A549 (cell line): ENCODE data around the gene CEP152. TPM values are rescaled to one million over a fixed set of nuclear protein-coding genes. Genes with fewer than 3 reads are reported as not detected.
A peak's percentile ranks its signal among the peaks of the same experiment; 100 is the strongest.

Experiments used
- ATAC-seq, 2 experiments: fragments of 200-7000 bp in 1 of 2; fragments of >200 bp in 1 of 2; cut with Nextera tagmentation in 1 of 2; cut with Tn5 transposase in 1 of 2; 3 replicates each; pipeline versions ENCODE4 v1.8.0 to v1.9.1; 2018 to 2020; ENCODE audit warnings: mild to moderate bottlenecking in 1 of 2, moderate library complexity in 1 of 2
- CTCF ChIA-PET: fragments of 300-600 bp; sonication (Branson Sonifier 250); formaldehyde crosslinking; extraction: SDS; loops from one replicate; lab custom pipeline; 2021; ENCODE audit warnings: antibody characterized with exemption, inconsistent platforms; lab: Yijun Ruan, JAX
- POLR2A ChIA-PET: fragments of 350-600 bp; formaldehyde crosslinking; extraction: SDS; loops from one replicate; lab custom pipeline; 2021; ENCODE audit warnings: antibody characterized with exemption, inconsistent platforms; lab: Yijun Ruan, JAX
- DNase-seq, 2 experiments: peaks; one replicate each; pipeline versions ENCODE4 v3.0.0 to v3.0.0-alpha.2; 2011 to 2016; ENCODE audit warnings: low read depth in 1 of 2, low spot score in 1 of 2
- FAIRE-seq: peaks from 2 replicates; lab custom pipeline; 2011; peaks lifted over from hg19 to GRCh38; lab: Jason Lieb, UNC
- H3K27ac ChIP-seq, 2 experiments: fragments of >200 bp; sonication (Bioruptor Twin); formaldehyde crosslinking; 3 replicates each; pipeline ENCODE4 v1.5.1; 2016 to 2017
- H3K4me1 ChIP-seq: fragments of >200 bp; sonication (Bioruptor Twin); formaldehyde crosslinking; 3 replicates; pipeline ENCODE4 v1.6.1; 2016
- H3K4me2 ChIP-seq: fragments of >200 bp; sonication (Bioruptor Twin); formaldehyde crosslinking; 3 replicates; pipeline ENCODE4 v1.6.1; 2016
- H3K4me3 ChIP-seq: fragments of >200 bp; sonication (Bioruptor Twin); formaldehyde crosslinking; 3 replicates; pipeline ENCODE4 v1.5.1; 2016
- H3K9me3 ChIP-seq: fragments of >200 bp; sonication (Bioruptor Twin); formaldehyde crosslinking; 3 replicates; pipeline ENCODE4 v1.6.1; 2016
- BHLHE40 ChIP-seq: IDR thresholded peaks from 2 replicates; pipeline ENCODE4 v1.6.1; 2012; ENCODE audit warnings: low read depth, low read length, inconsistent platforms
- CHD2 ChIP-seq: fragments of 150-350 bp; IDR thresholded peaks from 2 replicates; pipeline ENCODE4 v1.6.1; 2014; ENCODE audit warnings: low read length; ENCODE audit not compliant: partially characterized antibody
- E2F6 ChIP-seq: IDR thresholded peaks from 2 replicates; pipeline ENCODE4 v1.6.1; 2012; ENCODE audit warnings: low read depth, borderline replicate concordance
- EP300 ChIP-seq, 2 experiments: fragments of >200 bp; sonication (Bioruptor Twin); formaldehyde crosslinking; IDR thresholded peaks; 2 replicates in 1 of 2; 3 replicates in 1 of 2; pipeline ENCODE4 v1.6.1; 2016 to 2017
- ESRRA ChIP-seq: fragments of 150-350 bp; IDR thresholded peaks from 2 replicates; pipeline ENCODE4 v1.6.1; 2014; ENCODE audit warnings: mild to moderate bottlenecking, low read length, borderline replicate concordance
- FOSB ChIP-seq: fragments of 250-450 bp; sonication (Bioruptor Pico); IDR thresholded peaks from 2 replicates; pipeline ENCODE4 v1.5.0; 2020; ENCODE audit warnings: mild to moderate bottlenecking, moderate library complexity
- HOXB5 ChIP-seq: fragments of 250-450 bp; sonication (Bioruptor Pico); IDR thresholded peaks from 2 replicates; pipeline ENCODE4 v1.5.0; 2020; ENCODE audit warnings: mild to moderate bottlenecking, moderate library complexity
- JUN ChIP-seq, 2 experiments: fragments of >200 bp; sonication (Bioruptor Twin); formaldehyde crosslinking; IDR thresholded peaks; 2 replicates in 1 of 2; 3 replicates in 1 of 2; pipeline ENCODE4 v1.6.1; 2016 to 2017
- MAFK ChIP-seq: fragments of 450-650 bp; IDR thresholded peaks from 2 replicates; pipeline ENCODE4 v1.6.1; 2014; ENCODE audit not compliant: partially characterized antibody
- MYC ChIP-seq: IDR thresholded peaks from 2 replicates; pipeline ENCODE4 v1.6.1; 2012; ENCODE audit warnings: mild to moderate bottlenecking, inconsistent platforms, low read length, improper control_type of control experiment, borderline replicate concordance
- NPAS2 ChIP-seq: fragments of 250-450 bp; sonication (Bioruptor Pico); IDR thresholded peaks from 2 replicates; pipeline ENCODE4 v1.8.0; 2022; ENCODE audit warnings: mild to moderate bottlenecking, moderate library complexity, borderline replicate concordance
- POLR2AphosphoS2 ChIP-seq: conservative IDR thresholded peaks from 2 replicates; pipeline ENCODE4 v1.6.1; 2012; ENCODE audit warnings: low read length, improper control_type of control experiment, inconsistent platforms
- RAD21 ChIP-seq, 2 experiments: fragments of >200 bp in 1 of 2; sonication (Bioruptor Twin) in 1 of 2; formaldehyde crosslinking in 1 of 2; IDR thresholded peaks in 1 of 2; conservative IDR thresholded peaks in 1 of 2; 2 replicates in 1 of 2; 3 replicates in 1 of 2; pipeline ENCODE4 v1.6.1; 2012 to 2018; ENCODE audit warnings: inconsistent platforms in 1 of 2
- RARB ChIP-seq: fragments of 250-450 bp; sonication (Bioruptor Pico); IDR thresholded peaks from 2 replicates; pipeline ENCODE4 v1.8.0; 2021; ENCODE audit warnings: mild to moderate bottlenecking, moderate library complexity
- RCOR1 ChIP-seq: fragments of 150-350 bp; IDR thresholded peaks from 2 replicates; pipeline ENCODE4 v1.6.1; 2014; ENCODE audit warnings: antibody characterized with exemption, low read length, low read depth
- RFX5 ChIP-seq: fragments of 450-650 bp; IDR thresholded peaks from 2 replicates; pipeline ENCODE4 v1.7.1; 2014; ENCODE audit warnings: antibody characterized with exemption, mild to moderate bottlenecking, moderate library complexity
- SREBF2 ChIP-seq: fragments of 450-650 bp; IDR thresholded peaks from 2 replicates; pipeline ENCODE4 v1.6.1; 2014; ENCODE audit warnings: mild to moderate bottlenecking, moderate library complexity
- ZSCAN20 ChIP-seq: fragments of 250-450 bp; sonication (Bioruptor Pico); IDR thresholded peaks from 2 replicates; pipeline ENCODE4 v1.8.0; 2022; ENCODE audit warnings: mild to moderate bottlenecking, moderate library complexity
- WGBS: methylation state at CpG from one replicate; pipeline ENCODE4 v1.1.6; 2017; ENCODE audit errors: missing lambda C conversion rate; 5-methylcytosine and 5-hydroxymethylcytosine counted together
- polyA plus RNA-seq, 4 experiments: library from polyadenylated mRNA; depleted of rRNA in 3 of 4; stranded (reverse); fragments of >200 nt; fragmentation: RNase III in 1 of 4; extraction: RNeasy Plus Mini Kit Qiagen cat#74134 plus additional on column Dnase treatment in 1 of 4; gene quantifications; 2 replicates in 3 of 4; 3 replicates in 1 of 4; pipeline ENCODE4 v1.2.3, GENCODE V29; 2011 to 2017
- TF ChIP-seq, protein P1 (sequence below): fragments of 450-650 bp; IDR thresholded peaks from 2 replicates; pipeline ENCODE4 v1.6.1; 2014; ENCODE audit warnings: antibody characterized with exemption
- TF ChIP-seq, protein P2 (sequence below): fragments of 250-450 bp; sonication (Bioruptor Pico); IDR thresholded peaks from 2 replicates; pipeline ENCODE4 v1.5.0; 2021; ENCODE audit warnings: mild to moderate bottlenecking, moderate library complexity, borderline replicate concordance
- TF ChIP-seq, protein P3 (sequence below): fragments of 250-450 bp; sonication (Bioruptor Pico); IDR thresholded peaks from 2 replicates; pipeline ENCODE4 v1.5.0; 2020; ENCODE audit warnings: low read depth, mild to moderate bottlenecking, moderate library complexity
- TF ChIP-seq, protein P4 (sequence below): fragments of 150-350 bp; IDR thresholded peaks from 2 replicates; pipeline ENCODE4 v1.6.1; 2014; ENCODE audit warnings: low read depth, mild to moderate bottlenecking, low read length

Gene CEP152
- polyA plus RNA-seq, 2 of the 4 experiments (the other 2 are of a cell fraction) = 3.9 to 4.3 TPM

GRCh38 chr15:48717458-48717857 is 93.4 kb downstream of the CEP152 start:
- TF ChIP-seq RAD21 (conservative IDR thresholded peaks at IDR 0.05 in 1 of 2, IDR thresholded peaks at IDR 0.05 in 1 of 2) = peak in 1 of 2 experiments; percentile 12; a peak in 1 of 5 replicates
- TF ChIP-seq ZSCAN20 (CRISPR knock-in tag) = no peak
- ChIA-PET POLR2A (no interaction called here), CTCF (no interaction called here)
- 91% methylated on average over 4 of the region's 4 CpGs for WGBS
- DNase-seq = no peak
- no peak for ATAC-seq
- Histone ChIP-seq H3K4me3 (no peak overlapping the region), H3K27ac (no peak overlapping the region), H3K4me1 (peaks cover under 1% of the 10 kb centered on the region; the same call in 2 of the 3 replicates), H3K4me2 (no peak overlapping the region), H3K9me3 (peaks cover 14% of the 10 kb centered on the region; the same call in 2 of the 3 replicates)
- FAIRE-seq = no peak

- FAIRE-seq (no peak), ATAC-seq (no peak), DNase-seq (no peak)
- H3K4me1 ChIP-seq = no peaks in the 10 kb centered on the region
- POLR2A ChIA-PET = no interaction called here
- WGBS = 75% methylated on average over 3 of the region's 3 CpGs
- no peak overlapping the region for H3K4me2 ChIP-seq
- no peak overlapping the region for H3K4me3 ChIP-seq
- no peak for TF ChIP-seq RCOR1
- no peak for TF ChIP-seq RFX5
- TF ChIP-seq MYC = no peak
- CTCF ChIA-PET = no interaction called here
- H3K27ac ChIP-seq = no peak overlapping the region
- peaks cover 14% of the 10 kb centered on the region; the same call in 2 of the 3 replicates for H3K9me3 ChIP-seq
Observed at GRCh38 chr15:48712546-48712945, 98.3 kb downstream of the CEP152 start.

DNA sequence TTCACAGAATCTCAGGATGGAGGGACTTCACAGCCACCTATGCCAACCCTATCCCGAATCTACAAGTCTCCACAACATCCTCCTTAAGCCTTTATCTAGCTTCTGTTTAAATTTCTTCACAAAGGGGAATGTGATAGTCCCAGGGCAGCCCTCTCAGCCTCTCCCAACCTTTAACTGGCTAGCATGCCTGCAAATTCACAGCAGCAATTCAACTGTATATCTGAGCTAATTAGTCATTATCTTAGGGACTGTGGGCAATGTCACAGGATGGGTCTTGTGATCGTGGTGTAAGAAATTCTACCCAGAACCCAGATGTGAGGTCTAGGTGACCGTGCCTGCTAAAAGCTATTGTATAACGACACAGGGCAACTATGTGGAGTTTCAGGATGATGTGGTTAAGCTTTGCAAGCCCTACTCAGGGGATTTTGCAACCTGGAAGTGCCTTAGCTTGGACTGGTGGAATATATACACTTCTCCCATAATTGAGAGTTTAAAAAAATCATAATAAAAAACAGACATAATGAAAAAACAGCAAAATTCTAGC is 99.8 kb downstream of the CEP152 start:
- FAIRE-seq (no peak), DNase-seq (no peak)
- no peak overlapping the region for H3K4me3 ChIP-seq
- H3K4me2 ChIP-seq = no peak overlapping the region
- no peak for TF ChIP-seq HOXB5
- no peak for TF ChIP-seq ESRRA
- no peak for TF ChIP-seq NPAS2
- TF ChIP-seq E2F6 = no peak
- TF ChIP-seq, protein P1, sequence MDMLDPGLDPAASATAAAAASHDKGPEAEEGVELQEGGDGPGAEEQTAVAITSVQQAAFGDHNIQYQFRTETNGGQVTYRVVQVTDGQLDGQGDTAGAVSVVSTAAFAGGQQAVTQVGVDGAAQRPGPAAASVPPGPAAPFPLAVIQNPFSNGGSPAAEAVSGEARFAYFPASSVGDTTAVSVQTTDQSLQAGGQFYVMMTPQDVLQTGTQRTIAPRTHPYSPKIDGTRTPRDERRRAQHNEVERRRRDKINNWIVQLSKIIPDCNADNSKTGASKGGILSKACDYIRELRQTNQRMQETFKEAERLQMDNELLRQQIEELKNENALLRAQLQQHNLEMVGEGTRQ = no peak
- TF ChIP-seq CHD2 = no peak
- TF ChIP-seq EP300 (IDR thresholded peaks at IDR 0.05) = no peak
- TF ChIP-seq RAD21 (conservative IDR thresholded peaks at IDR 0.05 in 1 of 2, IDR thresholded peaks at IDR 0.05 in 1 of 2) = no peak
- TF ChIP-seq, protein P2, sequence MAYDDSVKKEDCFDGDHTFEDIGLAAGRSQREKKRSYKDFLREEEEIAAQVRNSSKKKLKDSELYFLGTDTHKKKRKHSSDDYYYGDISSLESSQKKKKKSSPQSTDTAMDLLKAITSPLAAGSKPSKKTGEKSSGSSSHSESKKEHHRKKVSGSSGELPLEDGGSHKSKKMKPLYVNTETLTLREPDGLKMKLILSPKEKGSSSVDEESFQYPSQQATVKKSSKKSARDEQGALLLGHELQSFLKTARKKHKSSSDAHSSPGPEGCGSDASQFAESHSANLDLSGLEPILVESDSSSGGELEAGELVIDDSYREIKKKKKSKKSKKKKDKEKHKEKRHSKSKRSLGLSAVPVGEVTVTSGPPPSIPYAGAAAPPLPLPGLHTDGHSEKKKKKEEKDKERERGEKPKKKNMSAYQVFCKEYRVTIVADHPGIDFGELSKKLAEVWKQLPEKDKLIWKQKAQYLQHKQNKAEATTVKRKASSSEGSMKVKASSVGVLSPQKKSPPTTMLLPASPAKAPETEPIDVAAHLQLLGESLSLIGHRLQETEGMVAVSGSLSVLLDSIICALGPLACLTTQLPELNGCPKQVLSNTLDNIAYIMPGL (CRISPR knock-in tag) = no peak
- TF ChIP-seq RCOR1 = no peak
- TF ChIP-seq JUN (IDR thresholded peaks at IDR 0.05) = no peak
- TF ChIP-seq, protein P3, sequence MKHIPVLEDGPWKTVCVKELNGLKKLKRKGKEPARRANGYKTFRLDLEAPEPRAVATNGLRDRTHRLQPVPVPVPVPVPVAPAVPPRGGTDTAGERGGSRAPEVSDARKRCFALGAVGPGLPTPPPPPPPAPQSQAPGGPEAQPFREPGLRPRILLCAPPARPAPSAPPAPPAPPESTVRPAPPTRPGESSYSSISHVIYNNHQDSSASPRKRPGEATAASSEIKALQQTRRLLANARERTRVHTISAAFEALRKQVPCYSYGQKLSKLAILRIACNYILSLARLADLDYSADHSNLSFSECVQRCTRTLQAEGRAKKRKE (CRISPR knock-in tag) = no peak
- no peak for TF ChIP-seq BHLHE40
- TF ChIP-seq, protein P4, sequence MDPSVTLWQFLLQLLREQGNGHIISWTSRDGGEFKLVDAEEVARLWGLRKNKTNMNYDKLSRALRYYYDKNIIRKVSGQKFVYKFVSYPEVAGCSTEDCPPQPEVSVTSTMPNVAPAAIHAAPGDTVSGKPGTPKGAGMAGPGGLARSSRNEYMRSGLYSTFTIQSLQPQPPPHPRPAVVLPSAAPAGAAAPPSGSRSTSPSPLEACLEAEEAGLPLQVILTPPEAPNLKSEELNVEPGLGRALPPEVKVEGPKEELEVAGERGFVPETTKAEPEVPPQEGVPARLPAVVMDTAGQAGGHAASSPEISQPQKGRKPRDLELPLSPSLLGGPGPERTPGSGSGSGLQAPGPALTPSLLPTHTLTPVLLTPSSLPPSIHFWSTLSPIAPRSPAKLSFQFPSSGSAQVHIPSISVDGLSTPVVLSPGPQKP = no peak
- TF ChIP-seq SREBF2 = no peak
- no peak for TF ChIP-seq FOSB (CRISPR knock-in tag)
- TF ChIP-seq RARB (CRISPR knock-in tag) = no peak
- no peak for TF ChIP-seq MAFK
- TF ChIP-seq POLR2AphosphoS2 = no peak
- TF ChIP-seq, all 56 proteins: peak for 0
- H3K9me3 ChIP-seq = peaks cover 7% of the 10 kb centered on the region; the same call in 2 of the 3 replicates
- ChIA-PET CTCF (no interaction called here), POLR2A (interaction anchor here (0.7 kb wide), 1 partner anchor 90 kb away, joined by 3 read pairs; no protein-coding TSS in a partner anchor)
- no peak overlapping the region for H3K27ac ChIP-seq
- no peaks in the 10 kb centered on the region for H3K4me1 ChIP-seq
- WGBS = 78% methylated on average over 4 of the region's 4 CpGs
- ATAC-seq = no peak
